Nephron (organoid): ENCODE data around the gene BSG.
"Not testable (repeated sequence)": the region's sequence is repeated elsewhere in the genome, so short reads cannot be mapped to it uniquely, and the experiment has no call there.

Experiments used
- H3K27ac Mint-ChIP-seq, 3 experiments: 2 replicates each; pipeline ENCODE4 v1.8.0; 2020; ENCODE audit warnings: mixed read lengths in 3 of 3, mild to moderate bottlenecking in 2 of 3, moderate library complexity in 1 of 3
- H3K27me3 Mint-ChIP-seq: 2 replicates; pipeline ENCODE4 v1.8.0; 2021; ENCODE audit warnings: low read depth, mild to moderate bottlenecking, moderate library complexity, mixed read lengths
- H3K36me3 Mint-ChIP-seq: 2 replicates; pipeline ENCODE4 v1.8.0; 2020; ENCODE audit warnings: low read depth, mixed read lengths
- H3K4me1 Mint-ChIP-seq: 2 replicates; pipeline ENCODE4 v1.8.0; 2020; ENCODE audit warnings: mixed read lengths
- H3K4me3 Mint-ChIP-seq, 3 experiments: 2 replicates each; pipeline ENCODE4 v1.8.0; 2020; ENCODE audit warnings: mild to moderate bottlenecking in 3 of 3, mixed read lengths in 3 of 3, moderate library complexity in 2 of 3
- H3K9me3 Mint-ChIP-seq: 2 replicates; pipeline ENCODE4 v1.8.0; 2020; ENCODE audit warnings: mixed read lengths
- CTCF ChIP-seq, 3 experiments: fragments of 200-600 bp; sonication (generic); IDR thresholded peaks; one replicate each; pipeline ENCODE4 v1.5.0; 2021; ENCODE audit warnings: antibody characterized with exemption in 3 of 3; ENCODE audit not compliant: unreplicated experiment in 3 of 3

The BSG gene

DNA sequence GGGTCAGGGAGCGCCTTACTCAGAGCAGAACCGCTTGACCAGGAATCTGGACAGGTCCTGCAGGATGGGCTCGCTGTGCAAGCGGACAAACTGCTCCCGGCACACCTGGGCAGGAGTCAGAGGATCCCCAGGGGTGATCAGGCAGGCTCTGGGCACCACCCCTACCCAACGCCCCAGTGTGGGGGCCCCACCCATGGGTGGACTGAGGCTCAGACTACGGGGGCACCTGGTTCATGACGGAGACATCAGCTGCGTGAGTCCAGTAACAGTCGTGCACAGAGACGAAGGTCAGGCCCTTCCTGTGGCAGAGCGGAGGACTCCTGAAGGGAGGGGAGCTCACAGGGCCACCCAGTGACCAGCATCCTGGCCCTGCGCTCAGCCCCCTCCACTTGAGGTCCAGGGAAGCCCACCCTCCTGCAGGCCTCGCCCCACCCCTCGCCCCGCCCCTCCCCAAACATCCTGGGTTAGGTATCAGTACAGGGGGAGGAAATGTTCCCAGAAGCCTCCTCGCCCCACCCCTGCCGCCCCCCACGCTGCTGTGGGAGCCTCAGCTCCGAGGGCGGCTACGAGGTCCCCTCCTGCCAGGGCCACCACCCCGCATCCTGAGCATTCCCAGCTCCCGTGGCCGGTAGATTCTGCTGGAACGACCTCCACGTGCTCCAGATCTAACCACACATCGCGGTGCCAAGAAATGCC lies 45.3 kb downstream of the BSG start:
- Mint-ChIP-seq H3K27ac (no peak overlapping the region), H3K27me3 (no peaks in the 10 kb centered on the region), H3K4me3 (no peak overlapping the region), H3K36me3 (peaks cover 30% of the 10 kb centered on the region), H3K4me1 (no peaks in the 10 kb centered on the region), H3K9me3 (no peaks in the 10 kb centered on the region)
- no peak for TF ChIP-seq CTCF (IDR thresholded peaks at IDR 0.05; ENCODE audit: unreplicated experiment in 3 of 3)

DNA sequence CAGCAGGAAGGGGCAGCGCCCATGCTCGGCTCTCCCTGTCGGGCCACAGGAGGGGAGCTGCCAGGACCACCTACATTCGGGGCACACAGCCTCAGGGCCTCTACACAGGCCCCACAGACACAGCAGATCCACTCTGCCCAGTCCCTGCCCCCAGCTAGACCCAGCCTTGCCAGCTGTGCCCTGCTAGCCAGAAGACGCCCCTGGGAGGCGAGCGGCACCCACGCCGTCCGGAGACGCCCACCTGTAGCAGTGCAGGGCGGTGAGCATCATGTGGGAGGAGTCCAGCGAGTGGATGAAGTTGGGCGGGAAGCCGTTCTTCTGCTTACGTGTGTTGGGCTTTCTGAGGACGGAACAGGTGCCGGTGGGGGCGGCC lies 45.8 kb downstream of the BSG start:
- Mint-ChIP-seq H3K9me3 (no peaks in the 10 kb centered on the region), H3K27ac (no peak overlapping the region)
- no peak for TF ChIP-seq CTCF (IDR thresholded peaks at IDR 0.05; ENCODE audit: unreplicated experiment in 3 of 3)

DNA sequence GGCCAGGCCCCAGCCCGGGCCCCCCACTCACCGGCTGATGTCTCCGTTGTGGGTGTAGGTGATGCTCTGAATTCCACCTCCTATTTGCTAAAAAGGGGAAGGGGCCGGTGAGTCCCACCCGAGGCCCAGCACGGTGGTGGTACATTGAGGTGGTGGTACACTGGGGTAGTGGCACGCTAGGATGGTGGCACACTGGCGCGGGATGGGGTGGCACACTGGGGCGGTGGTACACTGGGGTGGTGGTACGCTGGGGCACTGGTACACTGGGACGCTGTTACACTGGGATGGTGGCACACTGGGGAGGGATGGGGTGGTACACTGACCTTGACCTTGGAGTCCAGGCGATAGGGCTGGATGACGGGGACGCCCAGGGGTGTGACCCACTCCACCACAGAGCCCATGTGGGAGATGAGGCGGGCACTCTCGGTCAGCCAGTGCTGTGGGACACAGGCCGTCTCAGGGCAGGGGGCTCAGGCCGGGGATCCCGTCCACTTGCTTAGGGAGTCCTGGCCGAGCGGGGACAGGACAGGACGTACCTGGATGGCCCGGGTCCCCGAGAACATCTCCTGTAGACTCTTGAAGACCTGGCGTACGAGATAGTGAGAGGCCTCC lies 46.4 kb downstream of the BSG start:
- no peak for TF ChIP-seq CTCF (IDR thresholded peaks at IDR 0.05; ENCODE audit: unreplicated experiment in 3 of 3)
- H3K4me3 Mint-ChIP-seq: no peak overlapping the region
- H3K36me3 Mint-ChIP-seq: peaks cover 31% of the 10 kb centered on the region
- no peaks in the 10 kb centered on the region for H3K9me3 Mint-ChIP-seq
- no peak overlapping the region for H3K27ac Mint-ChIP-seq
- no peaks in the 10 kb centered on the region for H3K27me3 Mint-ChIP-seq
- H3K4me1 Mint-ChIP-seq: no peaks in the 10 kb centered on the region

More for the DNA sequence above, 45.8 kb downstream of the BSG start:
- Mint-ChIP-seq H3K4me1 (no peaks in the 10 kb centered on the region), H3K4me3 (no peak overlapping the region), H3K27me3 (no peaks in the 10 kb centered on the region), H3K36me3 (peaks cover 26% of the 10 kb centered on the region)

GRCh38 chr19:619286-620002 lies 47.0 kb downstream of the BSG start:
- Mint-ChIP-seq H3K4me1 (no peaks in the 10 kb centered on the region), H3K27me3 (no peaks in the 10 kb centered on the region), H3K27ac (no peak overlapping the region), H3K9me3 (no peaks in the 10 kb centered on the region), H3K36me3 (peaks cover 31% of the 10 kb centered on the region), H3K4me3 (no peak overlapping the region)
- TF ChIP-seq CTCF (IDR thresholded peaks at IDR 0.05; ENCODE audit: unreplicated experiment in 3 of 3): no peak

DNA sequence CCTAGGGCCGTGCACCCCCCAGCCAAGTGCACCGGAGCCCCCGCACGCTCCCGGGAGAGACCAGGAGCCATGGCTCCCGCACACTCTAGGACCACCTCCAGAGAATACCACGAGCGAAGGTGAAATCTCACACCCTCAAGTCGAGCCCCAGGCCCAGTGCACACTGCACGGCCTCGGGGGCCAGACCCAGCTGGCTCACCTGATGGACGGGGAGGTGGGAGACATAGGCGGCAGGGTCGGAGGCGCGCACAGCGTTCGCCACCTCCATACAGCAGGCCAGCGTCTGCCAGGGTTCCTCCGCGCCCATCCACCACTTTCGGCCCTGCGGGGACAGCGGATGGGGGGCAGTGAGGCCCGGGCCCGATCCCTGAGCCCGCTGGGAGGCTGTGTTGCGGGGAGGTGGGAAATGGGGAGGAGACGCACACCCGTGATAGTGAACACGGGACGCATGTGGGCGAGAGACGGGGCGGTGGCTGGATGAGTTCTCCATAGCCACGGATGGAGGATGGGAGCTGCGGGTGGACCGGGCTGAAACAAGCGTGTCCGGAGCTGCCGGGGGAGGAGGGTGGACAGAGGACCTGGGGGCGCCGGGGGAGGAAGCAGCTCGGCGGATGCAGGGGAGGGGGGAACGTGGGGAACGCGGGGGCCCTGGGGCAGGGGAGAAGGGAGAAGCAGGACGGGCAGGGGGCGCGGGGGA lies 47.9 kb downstream of the BSG start:
- Mint-ChIP-seq H3K27ac (no peak overlapping the region), H3K27me3 (no peaks in the 10 kb centered on the region), H3K4me1 (no peaks in the 10 kb centered on the region), H3K9me3 (no peaks in the 10 kb centered on the region), H3K36me3 (peaks cover 25% of the 10 kb centered on the region), H3K4me3 (no peak overlapping the region)
- TF ChIP-seq CTCF (IDR thresholded peaks at IDR 0.05; ENCODE audit: unreplicated experiment in 3 of 3): no peak

GRCh38 chr19:621191-621590 lies 48.8 kb downstream of the BSG start:
- not testable (repeated sequence) for H3K4me3 Mint-ChIP-seq, H3K27me3 Mint-ChIP-seq, H3K9me3 Mint-ChIP-seq, H3K4me1 Mint-ChIP-seq, H3K27ac Mint-ChIP-seq
- peaks cover 25% of the 10 kb centered on the region for H3K36me3 Mint-ChIP-seq
